Nephron (organoid): ENCODE measurements around the gene EIF4G1.

Source experiments
- H3K27ac Mint-ChIP-seq, 3 experiments: 2 replicates each; pipeline ENCODE4 v1.8.0; 2020; ENCODE audit warnings: mixed read lengths in 3 of 3, mild to moderate bottlenecking in 2 of 3, moderate library complexity in 1 of 3
- H3K27me3 Mint-ChIP-seq: 2 replicates; pipeline ENCODE4 v1.8.0; 2021; ENCODE audit warnings: low read depth, mild to moderate bottlenecking, moderate library complexity, mixed read lengths
- H3K36me3 Mint-ChIP-seq: 2 replicates; pipeline ENCODE4 v1.8.0; 2020; ENCODE audit warnings: low read depth, mixed read lengths
- H3K4me1 Mint-ChIP-seq: 2 replicates; pipeline ENCODE4 v1.8.0; 2020; ENCODE audit warnings: mixed read lengths
- H3K4me3 Mint-ChIP-seq, 3 experiments: 2 replicates each; pipeline ENCODE4 v1.8.0; 2020; ENCODE audit warnings: mild to moderate bottlenecking in 3 of 3, mixed read lengths in 3 of 3, moderate library complexity in 2 of 3
- H3K9me3 Mint-ChIP-seq: 2 replicates; pipeline ENCODE4 v1.8.0; 2020; ENCODE audit warnings: mixed read lengths
- TF ChIP-seq, protein P1 (sequence below), 3 experiments: fragments of 200-600 bp; sonication (generic); IDR thresholded peaks; one replicate each; pipeline ENCODE4 v1.5.0; 2021; ENCODE audit warnings: antibody characterized with exemption in 3 of 3; ENCODE audit not compliant: unreplicated experiment in 3 of 3

EIF4G1 gene

DNA sequence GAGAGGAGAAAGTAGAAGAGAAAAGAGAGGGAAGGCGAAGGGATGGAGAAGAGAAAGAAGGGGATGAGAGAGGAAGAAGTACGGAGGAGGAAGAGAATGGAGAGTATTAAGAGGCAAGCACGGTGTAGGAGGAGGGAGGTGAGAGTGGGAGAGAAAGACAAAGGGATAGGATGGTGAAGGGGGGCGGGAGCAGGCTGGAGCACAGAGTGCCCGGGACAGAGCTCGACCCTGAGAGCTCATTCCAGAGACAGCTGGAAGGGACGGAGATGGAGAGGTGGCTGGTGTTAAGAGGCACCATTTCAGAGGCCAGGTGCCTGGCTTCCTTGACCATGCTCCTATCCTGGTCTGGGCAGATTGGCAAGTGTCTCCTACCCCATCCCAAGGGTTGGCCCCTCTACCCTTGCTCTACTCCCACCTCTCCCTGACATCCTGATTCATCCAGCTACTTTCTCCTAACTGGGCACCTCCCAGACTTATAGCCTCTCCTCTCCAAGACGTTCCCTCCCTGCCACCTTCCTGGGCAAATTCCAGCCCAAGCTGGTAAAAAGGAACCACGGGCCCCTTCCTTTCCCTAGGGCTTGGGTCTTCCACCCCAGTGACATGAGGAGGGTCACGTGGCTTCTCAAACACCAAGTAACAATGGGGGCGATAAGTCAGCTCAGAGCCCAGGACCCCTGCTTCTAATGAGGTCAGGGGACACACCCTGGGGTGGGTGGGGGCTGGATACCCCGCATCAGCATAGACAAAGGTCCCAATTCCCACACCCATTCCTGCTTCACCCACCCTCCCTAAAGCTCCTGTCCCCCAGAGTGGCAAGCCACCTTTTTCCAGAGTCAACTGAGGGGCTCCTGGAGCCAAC is 45.9 kb downstream of the EIF4G1 start:
- Mint-ChIP-seq H3K9me3 (no peaks in the 10 kb centered on the region), H3K27ac (peak overlapping the region; percentile 79 to 91 (median 88)), H3K4me1 (peaks cover 29% of the 10 kb centered on the region), H3K27me3 (no peaks in the 10 kb centered on the region), H3K36me3 (peaks cover 20% of the 10 kb centered on the region), H3K4me3 (peak overlapping the region; percentile 86 to 96 (median 93))
- TF ChIP-seq, protein P1, sequence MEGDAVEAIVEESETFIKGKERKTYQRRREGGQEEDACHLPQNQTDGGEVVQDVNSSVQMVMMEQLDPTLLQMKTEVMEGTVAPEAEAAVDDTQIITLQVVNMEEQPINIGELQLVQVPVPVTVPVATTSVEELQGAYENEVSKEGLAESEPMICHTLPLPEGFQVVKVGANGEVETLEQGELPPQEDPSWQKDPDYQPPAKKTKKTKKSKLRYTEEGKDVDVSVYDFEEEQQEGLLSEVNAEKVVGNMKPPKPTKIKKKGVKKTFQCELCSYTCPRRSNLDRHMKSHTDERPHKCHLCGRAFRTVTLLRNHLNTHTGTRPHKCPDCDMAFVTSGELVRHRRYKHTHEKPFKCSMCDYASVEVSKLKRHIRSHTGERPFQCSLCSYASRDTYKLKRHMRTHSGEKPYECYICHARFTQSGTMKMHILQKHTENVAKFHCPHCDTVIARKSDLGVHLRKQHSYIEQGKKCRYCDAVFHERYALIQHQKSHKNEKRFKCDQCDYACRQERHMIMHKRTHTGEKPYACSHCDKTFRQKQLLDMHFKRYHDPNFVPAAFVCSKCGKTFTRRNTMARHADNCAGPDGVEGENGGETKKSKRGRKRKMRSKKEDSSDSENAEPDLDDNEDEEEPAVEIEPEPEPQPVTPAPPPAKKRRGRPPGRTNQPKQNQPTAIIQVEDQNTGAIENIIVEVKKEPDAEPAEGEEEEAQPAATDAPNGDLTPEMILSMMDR (IDR thresholded peaks at IDR 0.05; ENCODE audit: unreplicated experiment in 3 of 3), result no peak

DNA sequence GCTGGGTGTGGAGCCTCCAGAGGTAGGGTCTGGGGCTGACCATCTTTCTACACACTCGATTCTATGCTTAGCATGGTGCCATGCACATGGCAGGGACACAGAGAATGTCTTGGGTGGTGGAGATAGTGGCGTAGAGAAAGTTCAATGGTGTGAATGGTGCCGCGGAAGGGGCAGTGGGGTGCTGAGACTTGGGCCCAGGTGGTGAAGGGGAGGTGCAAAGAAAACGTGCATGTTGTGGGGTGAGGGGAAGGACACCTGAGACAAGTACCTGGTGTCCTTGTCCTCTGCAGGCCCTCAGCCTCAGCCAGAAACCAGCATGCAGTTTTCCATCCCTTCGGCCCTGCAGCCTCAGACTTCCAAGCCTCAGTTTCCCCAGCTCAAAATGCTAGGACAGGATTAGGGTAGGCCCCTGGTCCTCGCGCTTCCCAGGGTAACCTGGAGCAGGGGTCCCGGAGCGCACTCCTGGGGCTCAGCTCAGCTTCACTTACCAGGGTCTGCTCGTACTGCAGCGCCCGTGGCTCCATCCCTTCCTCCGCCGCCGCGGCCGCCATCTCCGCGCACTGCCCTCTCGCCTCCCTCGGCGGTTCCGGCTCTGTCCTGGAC is 46.6 kb downstream of the EIF4G1 start:
- TF ChIP-seq, protein P1 (IDR thresholded peaks at IDR 0.05; ENCODE audit: unreplicated experiment in 3 of 3), result no peak
- H3K27ac Mint-ChIP-seq, result peak overlapping the region; percentile 79 to 91 (median 88)
- H3K36me3 Mint-ChIP-seq, result peaks cover 20% of the 10 kb centered on the region
- no peaks in the 10 kb centered on the region for H3K9me3 Mint-ChIP-seq
- H3K4me1 Mint-ChIP-seq, result peaks cover 29% of the 10 kb centered on the region
- peak overlapping the region; percentile 86 to 96 (median 93) for H3K4me3 Mint-ChIP-seq
- no peaks in the 10 kb centered on the region for H3K27me3 Mint-ChIP-seq

DNA sequence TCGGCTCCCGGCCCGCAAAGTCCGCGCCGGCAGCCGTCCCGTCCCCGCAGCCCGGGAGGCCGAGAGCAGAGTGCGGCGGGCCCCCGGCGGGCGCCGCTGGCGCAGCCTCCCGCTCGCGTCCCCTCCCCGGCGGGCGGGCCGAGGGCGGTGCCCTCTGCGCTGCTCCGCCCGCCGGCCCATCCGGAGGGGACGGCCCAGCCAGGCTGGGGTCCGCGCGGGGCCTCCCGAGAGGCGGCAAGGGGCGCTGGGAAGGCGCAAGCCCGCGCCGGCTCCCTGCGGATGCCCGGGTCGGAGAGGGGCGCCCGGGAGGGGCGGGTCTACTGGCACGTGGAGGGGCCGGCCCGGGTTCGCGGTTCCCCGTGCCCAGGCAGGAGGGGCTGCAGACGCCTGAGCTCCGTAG is 47.1 kb downstream of the EIF4G1 start, which contains the start of the genes CLCN2 and POLR2H:
CLCN2 (minus strand) TSS at position 74 of the 400 bp plus-strand sequence. CDS start 126 bp downstream, outside the sequence.
POLR2H (plus strand) TSS at position 179 of the 400 bp plus-strand sequence. CDS start 1,783 bp downstream, outside the sequence.
- H3K27me3 Mint-ChIP-seq, result no peaks in the 10 kb centered on the region

GRCh38 chr3:184361932-184362667 is 47.7 kb downstream of the EIF4G1 start:
- peak overlapping the region; percentile 91 to 99 (median 94) for H3K4me3 Mint-ChIP-seq
- no peaks in the 10 kb centered on the region for H3K27me3 Mint-ChIP-seq
- peaks cover 36% of the 10 kb centered on the region for H3K4me1 Mint-ChIP-seq
- peak overlapping the region; percentile 94 to 99 (median 98) for H3K27ac Mint-ChIP-seq
- H3K9me3 Mint-ChIP-seq, result no peaks in the 10 kb centered on the region
- peaks cover 25% of the 10 kb centered on the region for H3K36me3 Mint-ChIP-seq
- TF ChIP-seq, protein P1 (IDR thresholded peaks at IDR 0.05; ENCODE audit: unreplicated experiment in 3 of 3), result no peak

More for the DNA sequence above, 47.1 kb downstream of the EIF4G1 start, which contains the start of the genes CLCN2 and POLR2H:
- H3K4me1 Mint-ChIP-seq, result peaks cover 30% of the 10 kb centered on the region
- H3K9me3 Mint-ChIP-seq, result no peaks in the 10 kb centered on the region
- peak within 1 kb of the TSS; percentile 94 to 99 (median 98) for H3K27ac Mint-ChIP-seq
- peaks cover 24% of the 10 kb centered on the region for H3K36me3 Mint-ChIP-seq
- TF ChIP-seq, protein P1 (IDR thresholded peaks at IDR 0.05; ENCODE audit: unreplicated experiment in 3 of 3), result no peak
- peak within 1 kb of the TSS; percentile 91 to 99 (median 96) for H3K4me3 Mint-ChIP-seq

DNA sequence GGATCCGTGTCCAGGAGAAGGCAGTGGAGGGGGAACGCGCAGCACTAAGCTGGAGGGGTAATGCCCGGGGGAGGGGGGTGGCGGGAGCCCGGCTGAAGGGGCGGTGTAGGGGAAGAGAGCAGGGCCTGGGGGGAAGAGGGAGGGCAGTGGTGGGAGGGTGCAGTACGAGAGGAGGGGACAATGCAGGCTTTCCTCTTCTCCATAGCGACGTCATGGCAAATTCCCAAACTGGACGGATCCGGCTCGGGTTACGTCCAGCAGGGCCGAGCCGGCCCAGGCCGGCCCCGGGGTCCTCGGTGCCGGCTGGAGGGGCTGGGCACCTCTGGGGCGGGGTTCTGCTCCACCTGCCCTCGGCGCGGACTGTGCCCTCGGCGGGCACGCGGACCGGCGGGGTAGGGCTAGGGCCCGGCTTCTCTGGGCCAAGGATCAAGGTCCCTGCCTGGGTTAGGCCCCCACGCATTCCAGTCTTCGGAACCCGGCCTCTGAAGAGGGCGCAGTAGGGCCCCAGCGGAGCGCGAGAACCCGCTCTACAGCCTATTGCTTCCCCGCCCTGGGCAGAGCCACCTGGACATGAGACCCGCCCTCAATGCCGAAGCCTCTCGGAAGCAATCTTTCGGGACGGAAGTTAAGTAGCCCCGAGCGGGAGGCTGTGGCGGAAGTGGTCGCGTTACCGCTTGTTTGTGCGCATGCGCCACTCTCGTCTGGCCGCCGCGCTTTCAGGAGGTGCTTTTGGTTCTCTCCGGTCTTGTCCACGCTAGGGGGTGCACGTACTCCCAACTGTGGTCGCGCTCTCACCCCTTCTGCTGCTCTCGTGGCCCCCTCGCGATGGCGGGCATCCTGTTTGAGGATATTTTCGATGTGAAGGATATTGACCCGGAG is 48.5 kb downstream of the EIF4G1 start:
- Mint-ChIP-seq H3K36me3 (peaks cover 32% of the 10 kb centered on the region), H3K27ac (peak overlapping the region; percentile 94 to 99 (median 98)), H3K4me3 (peak overlapping the region; percentile 91 to 99 (median 97)), H3K4me1 (peaks cover 41% of the 10 kb centered on the region), H3K27me3 (no peaks in the 10 kb centered on the region), H3K9me3 (no peaks in the 10 kb centered on the region)
- TF ChIP-seq, protein P1 (IDR thresholded peaks at IDR 0.05; ENCODE audit: unreplicated experiment in 3 of 3), result peak; percentile 45 to 65 (median 54)
